GM18867 (cell line): ENCODE measurements around the gene PDLIM5.
"Not testable (repeated sequence)": the region's sequence is repeated elsewhere in the genome, so short reads cannot be mapped to it uniquely, and the experiment has no call there.

ENCODE experiments used
- ATAC-seq: cut with Tn5 transposase; IDR thresholded peaks from one replicate; pipeline ENCODE4 v1.9.1; 2021; ENCODE audit warnings: mild to moderate bottlenecking, moderate library complexity; ENCODE audit not compliant: unreplicated experiment

Gene PDLIM5

GRCh38 chr4:94451695-94452475 lies at the start of gene PDLIM5:
PDLIM5 (plus strand) TSS chr4:94451942; CDS start chr4:94455289, 3,347 bp downstream.
- ATAC-seq, result peak; percentile 90

- ATAC-seq, result not testable (repeated sequence)
Observed at GRCh38 chr4:94402439-94402838, 49.3 kb upstream of the PDLIM5 start.

GRCh38 chr4:94403751-94404150 lies 48.0 kb upstream of the PDLIM5 start:
- ATAC-seq, result no peak

- ATAC-seq, result peak; percentile 93
Observed at GRCh38 chr4:94406668-94407437, 44.9 kb upstream of the PDLIM5 start.

GRCh38 chr4:94407846-94408245 lies 43.9 kb upstream of the PDLIM5 start:
- no peak for ATAC-seq

- ATAC-seq, result no peak
Observed at GRCh38 chr4:94408549-94409374, 43.0 kb upstream of the PDLIM5 start.

- no peak for ATAC-seq
Observed at GRCh38 chr4:94409375-94409679, 42.4 kb upstream of the PDLIM5 start.

GRCh38 chr4:94409962-94410361 lies 41.8 kb upstream of the PDLIM5 start:
- no peak for ATAC-seq

- ATAC-seq, result no peak
Observed at GRCh38 chr4:94410678-94411206, 41.0 kb upstream of the PDLIM5 start.

- no peak for ATAC-seq
Observed at GRCh38 chr4:94411296-94411695, 40.4 kb upstream of the PDLIM5 start.

- ATAC-seq, result no peak
Observed at GRCh38 chr4:94412019-94412657, 39.6 kb upstream of the PDLIM5 start.

- no peak for ATAC-seq
Observed at GRCh38 chr4:94412658-94413038, 39.1 kb upstream of the PDLIM5 start.

GRCh38 chr4:94413085-94413840 lies 38.5 kb upstream of the PDLIM5 start:
- no peak for ATAC-seq

GRCh38 chr4:94414907-94415306 lies 36.8 kb upstream of the PDLIM5 start:
- ATAC-seq, result no peak

GRCh38 chr4:94415448-94415847 lies 36.3 kb upstream of the PDLIM5 start:
- ATAC-seq, result no peak

GRCh38 chr4:94416335-94416734 lies 35.4 kb upstream of the PDLIM5 start:
- no peak for ATAC-seq

GRCh38 chr4:94416981-94417380 lies 34.8 kb upstream of the PDLIM5 start:
- no peak for ATAC-seq

GRCh38 chr4:94419549-94419948 lies 32.2 kb upstream of the PDLIM5 start:
- ATAC-seq, result no peak

GRCh38 chr4:94419956-94420355 lies 31.8 kb upstream of the PDLIM5 start:
- ATAC-seq, result no peak

- no peak for ATAC-seq
Observed at GRCh38 chr4:94420356-94420755, 31.4 kb upstream of the PDLIM5 start.
